ENCODE measurements around the gene ZNF280A. TPM values are rescaled to one million over a fixed set of nuclear protein-coding genes. Genes with fewer than 3 reads are reported as not detected.

ZNF280A gene
- total and polyA plus RNA-seq, 2 experiments from 2014 or later: not detected

GRCh38 chr22:22548910-22549309 is 28.8 kb upstream of the ZNF280A start:
- ATAC-seq (no peak), DNase-seq (ENCODE audit: low spot score) (no peak)
- no peak overlapping the region for H3K27ac ChIP-seq (ENCODE audit: low read depth)
- no peak for TF ChIP-seq EZH2 (IDR thresholded peaks at IDR 0.05; ENCODE audit: low read depth, unreplicated experiment)
- TF ChIP-seq STAT1 (IDR thresholded peaks at IDR 0.05; ENCODE audit: unreplicated experiment): no peak
- TF ChIP-seq, protein P1, sequence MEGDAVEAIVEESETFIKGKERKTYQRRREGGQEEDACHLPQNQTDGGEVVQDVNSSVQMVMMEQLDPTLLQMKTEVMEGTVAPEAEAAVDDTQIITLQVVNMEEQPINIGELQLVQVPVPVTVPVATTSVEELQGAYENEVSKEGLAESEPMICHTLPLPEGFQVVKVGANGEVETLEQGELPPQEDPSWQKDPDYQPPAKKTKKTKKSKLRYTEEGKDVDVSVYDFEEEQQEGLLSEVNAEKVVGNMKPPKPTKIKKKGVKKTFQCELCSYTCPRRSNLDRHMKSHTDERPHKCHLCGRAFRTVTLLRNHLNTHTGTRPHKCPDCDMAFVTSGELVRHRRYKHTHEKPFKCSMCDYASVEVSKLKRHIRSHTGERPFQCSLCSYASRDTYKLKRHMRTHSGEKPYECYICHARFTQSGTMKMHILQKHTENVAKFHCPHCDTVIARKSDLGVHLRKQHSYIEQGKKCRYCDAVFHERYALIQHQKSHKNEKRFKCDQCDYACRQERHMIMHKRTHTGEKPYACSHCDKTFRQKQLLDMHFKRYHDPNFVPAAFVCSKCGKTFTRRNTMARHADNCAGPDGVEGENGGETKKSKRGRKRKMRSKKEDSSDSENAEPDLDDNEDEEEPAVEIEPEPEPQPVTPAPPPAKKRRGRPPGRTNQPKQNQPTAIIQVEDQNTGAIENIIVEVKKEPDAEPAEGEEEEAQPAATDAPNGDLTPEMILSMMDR (conservative IDR thresholded peaks at IDR 0.05; ENCODE audit: low read depth in 2 of 2): no peak
- TF ChIP-seq, protein P2, sequence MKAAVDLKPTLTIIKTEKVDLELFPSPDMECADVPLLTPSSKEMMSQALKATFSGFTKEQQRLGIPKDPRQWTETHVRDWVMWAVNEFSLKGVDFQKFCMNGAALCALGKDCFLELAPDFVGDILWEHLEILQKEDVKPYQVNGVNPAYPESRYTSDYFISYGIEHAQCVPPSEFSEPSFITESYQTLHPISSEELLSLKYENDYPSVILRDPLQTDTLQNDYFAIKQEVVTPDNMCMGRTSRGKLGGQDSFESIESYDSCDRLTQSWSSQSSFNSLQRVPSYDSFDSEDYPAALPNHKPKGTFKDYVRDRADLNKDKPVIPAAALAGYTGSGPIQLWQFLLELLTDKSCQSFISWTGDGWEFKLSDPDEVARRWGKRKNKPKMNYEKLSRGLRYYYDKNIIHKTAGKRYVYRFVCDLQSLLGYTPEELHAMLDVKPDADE (IDR thresholded peaks at IDR 0.05): no peak
- TF ChIP-seq, protein P3, sequence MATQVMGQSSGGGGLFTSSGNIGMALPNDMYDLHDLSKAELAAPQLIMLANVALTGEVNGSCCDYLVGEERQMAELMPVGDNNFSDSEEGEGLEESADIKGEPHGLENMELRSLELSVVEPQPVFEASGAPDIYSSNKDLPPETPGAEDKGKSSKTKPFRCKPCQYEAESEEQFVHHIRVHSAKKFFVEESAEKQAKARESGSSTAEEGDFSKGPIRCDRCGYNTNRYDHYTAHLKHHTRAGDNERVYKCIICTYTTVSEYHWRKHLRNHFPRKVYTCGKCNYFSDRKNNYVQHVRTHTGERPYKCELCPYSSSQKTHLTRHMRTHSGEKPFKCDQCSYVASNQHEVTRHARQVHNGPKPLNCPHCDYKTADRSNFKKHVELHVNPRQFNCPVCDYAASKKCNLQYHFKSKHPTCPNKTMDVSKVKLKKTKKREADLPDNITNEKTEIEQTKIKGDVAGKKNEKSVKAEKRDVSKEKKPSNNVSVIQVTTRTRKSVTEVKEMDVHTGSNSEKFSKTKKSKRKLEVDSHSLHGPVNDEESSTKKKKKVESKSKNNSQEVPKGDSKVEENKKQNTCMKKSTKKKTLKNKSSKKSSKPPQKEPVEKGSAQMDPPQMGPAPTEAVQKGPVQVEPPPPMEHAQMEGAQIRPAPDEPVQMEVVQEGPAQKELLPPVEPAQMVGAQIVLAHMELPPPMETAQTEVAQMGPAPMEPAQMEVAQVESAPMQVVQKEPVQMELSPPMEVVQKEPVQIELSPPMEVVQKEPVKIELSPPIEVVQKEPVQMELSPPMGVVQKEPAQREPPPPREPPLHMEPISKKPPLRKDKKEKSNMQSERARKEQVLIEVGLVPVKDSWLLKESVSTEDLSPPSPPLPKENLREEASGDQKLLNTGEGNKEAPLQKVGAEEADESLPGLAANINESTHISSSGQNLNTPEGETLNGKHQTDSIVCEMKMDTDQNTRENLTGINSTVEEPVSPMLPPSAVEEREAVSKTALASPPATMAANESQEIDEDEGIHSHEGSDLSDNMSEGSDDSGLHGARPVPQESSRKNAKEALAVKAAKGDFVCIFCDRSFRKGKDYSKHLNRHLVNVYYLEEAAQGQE (IDR thresholded peaks at IDR 0.05; ENCODE audit: unreplicated experiment): no peak
- TF ChIP-seq POLR2AphosphoS5 (IDR thresholded peaks at IDR 0.05; ENCODE audit: low read depth): no peak
- no peak for TF ChIP-seq ZNF462 (CRISPR knock-in tag; IDR thresholded peaks at IDR 0.05)
- TF ChIP-seq NANOG (IDR thresholded peaks at IDR 0.05; ENCODE audit: borderline replicate concordance): no peak
- TF ChIP-seq JUNB (IDR thresholded peaks at IDR 0.05; ENCODE audit: unreplicated experiment): no peak
- TF ChIP-seq CREB1 (CRISPR knock-in tag; IDR thresholded peaks at IDR 0.05; ENCODE audit: low read depth): no peak
- no peak for TF ChIP-seq ZNF331 (CRISPR knock-in tag; IDR thresholded peaks at IDR 0.05; ENCODE audit: low read depth)
- TF ChIP-seq ZNF114 (CRISPR knock-in tag; IDR thresholded peaks at IDR 0.05): no peak
- TF ChIP-seq EZH2phosphoT487 (IDR thresholded peaks at IDR 0.05; ENCODE audit: unreplicated experiment): no peak
- Mint-ChIP-seq H3K9me3 (no peaks in the 10 kb centered on the region; the same call in 2 of the 3 replicates), H3K27ac (no peak overlapping the region), H3K27me3 (ENCODE audit: insufficient read depth, low read depth, poor library complexity) (peaks cover 76% of the 10 kb centered on the region), H3K4me3 (no peak overlapping the region), H3K36me3 (ENCODE audit: low read depth) (no peaks in the 10 kb centered on the region), H3K4me1 (no peaks in the 10 kb centered on the region)
- H3F3A ChIP-seq (replicated peaks; ENCODE audit: low read depth): no peaks in the 10 kb centered on the region
- H3K27me3 ChIP-seq (ENCODE audit: insufficient read depth): peaks cover 99% of the 10 kb centered on the region
- H3K4me2 ChIP-seq: no peak overlapping the region
- no peak overlapping the region for H3K4me3 ChIP-seq
- H2AFZ ChIP-seq: no peak overlapping the region
- H3K9me2 ChIP-seq (ENCODE audit: insufficient read depth): no peaks in the 10 kb centered on the region
- H3K4me1 ChIP-seq (ENCODE audit: insufficient read depth): no peaks in the 10 kb centered on the region
- H3K36me3 ChIP-seq (ENCODE audit: insufficient read depth): no peaks in the 10 kb centered on the region
- H3K79me2 ChIP-seq (replicated peaks; ENCODE audit: insufficient read depth): no peaks in the 10 kb centered on the region
- no peaks in the 10 kb centered on the region; the same call in 1 of the 2 replicates for H4K20me1 ChIP-seq (replicated peaks; ENCODE audit: insufficient read depth)

Data from GM23338 (cell line).